HG03175 (cell line): ENCODE measurements around the gene TAF4B.
"Not testable (repeated sequence)": the region's sequence is repeated elsewhere in the genome, so short reads cannot be mapped to it uniquely, and the experiment has no call there.

ENCODE experiments used
- ATAC-seq: cut with Tn5 transposase; IDR thresholded peaks from one replicate; pipeline ENCODE4 v1.9.1; 2021; ENCODE audit warnings: mild to moderate bottlenecking, moderate library complexity; ENCODE audit not compliant: unreplicated experiment

The TAF4B gene

GRCh38 chr18:26226229-26227050, at the start of gene TAF4B:
Gene TAF4B (plus strand): TSS chr18:26226445. CDS start chr18:26226934, 489 bp downstream.
- ATAC-seq: peak; percentile 86

GRCh38 chr18:26181343-26181826, 44.9 kb upstream of the TAF4B start:
- ATAC-seq: no peak

GRCh38 chr18:26183395-26184112, 42.7 kb upstream of the TAF4B start:
- no peak for ATAC-seq

GRCh38 chr18:26185267-26185666, 41.0 kb upstream of the TAF4B start:
- no peak for ATAC-seq

DNA sequence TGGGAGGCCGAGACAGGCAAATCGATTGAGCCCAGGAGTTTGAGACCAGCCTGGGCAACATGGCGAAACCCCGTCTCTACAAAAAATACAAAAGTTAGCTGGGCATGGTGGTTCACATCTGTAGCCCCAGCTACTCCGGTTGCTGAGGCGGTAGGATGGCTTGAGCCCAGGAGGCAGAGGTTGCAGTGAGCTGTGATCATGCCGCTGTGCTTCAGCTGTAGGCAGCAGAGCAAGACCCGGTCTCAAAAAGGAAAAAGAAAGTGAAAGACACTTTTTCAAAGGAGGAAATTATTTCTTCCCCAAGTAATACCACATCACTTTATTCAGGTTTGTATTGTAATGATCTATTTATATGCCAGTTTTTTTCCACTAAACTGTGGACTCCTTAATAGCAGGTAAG, 35.7 kb upstream of the TAF4B start:
- peak; percentile 87 for ATAC-seq

DNA sequence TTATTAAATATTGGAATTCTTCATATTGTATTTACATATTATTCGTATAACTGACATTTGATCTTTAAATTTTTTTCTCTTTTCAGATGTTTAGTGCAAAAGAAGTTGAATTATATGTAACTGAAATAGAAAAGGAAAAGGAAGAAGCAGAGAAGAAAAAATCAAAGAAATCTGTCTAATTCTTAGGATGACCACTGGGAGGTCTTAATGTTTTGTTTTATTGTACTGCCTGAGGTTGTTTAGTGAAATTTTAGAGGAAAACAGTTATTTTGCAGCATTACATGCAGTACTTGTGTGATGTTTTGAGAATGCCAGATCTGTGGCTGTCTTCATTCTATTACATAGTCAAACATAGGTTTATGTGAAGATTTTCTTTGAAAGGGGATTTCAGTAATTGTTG, 34.0 kb upstream of the TAF4B start:
- no peak for ATAC-seq

DNA sequence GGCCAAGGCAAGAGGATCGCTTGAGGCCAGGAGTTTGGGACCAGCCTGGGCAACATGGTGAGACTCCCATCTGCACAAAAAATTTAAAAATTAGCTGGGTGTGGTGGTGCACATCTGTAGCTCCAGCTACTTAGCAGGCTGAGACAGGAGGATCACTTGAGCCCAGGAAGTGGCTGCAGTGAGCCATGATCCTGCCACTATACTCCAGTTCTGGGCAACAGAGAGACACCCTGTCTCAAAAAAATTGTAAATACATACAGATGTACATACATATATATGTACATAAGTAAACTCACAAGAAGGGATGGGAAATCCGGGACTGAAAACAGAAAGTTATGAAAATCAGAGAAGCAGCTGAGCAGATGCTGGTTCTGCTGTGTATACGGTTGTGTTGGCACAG, 29.6 kb upstream of the TAF4B start:
- no peak for ATAC-seq

GRCh38 chr18:26202001-26202400, 24.2 kb upstream of the TAF4B start:
- not testable (repeated sequence) for ATAC-seq

DNA sequence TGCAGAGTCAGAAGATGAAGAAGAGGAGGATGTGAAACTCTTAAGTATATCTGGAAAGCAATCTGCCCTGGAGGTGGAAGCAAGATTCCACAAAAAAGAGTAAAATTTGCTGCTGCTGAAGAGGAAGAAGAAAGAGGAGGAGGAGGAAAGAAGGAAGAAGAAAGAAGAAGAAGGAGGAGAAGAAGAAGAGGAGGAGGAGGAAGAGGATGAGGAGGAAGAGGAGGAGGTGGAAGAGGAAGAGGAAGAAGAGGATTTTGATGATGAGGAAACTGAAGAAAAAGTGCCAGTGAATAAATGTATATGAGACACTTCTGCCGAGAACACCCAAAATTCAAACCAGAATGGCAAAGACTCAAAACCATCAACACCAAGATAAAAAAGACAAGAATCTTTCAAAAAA, 20.9 kb upstream of the TAF4B start:
- ATAC-seq: no peak

DNA sequence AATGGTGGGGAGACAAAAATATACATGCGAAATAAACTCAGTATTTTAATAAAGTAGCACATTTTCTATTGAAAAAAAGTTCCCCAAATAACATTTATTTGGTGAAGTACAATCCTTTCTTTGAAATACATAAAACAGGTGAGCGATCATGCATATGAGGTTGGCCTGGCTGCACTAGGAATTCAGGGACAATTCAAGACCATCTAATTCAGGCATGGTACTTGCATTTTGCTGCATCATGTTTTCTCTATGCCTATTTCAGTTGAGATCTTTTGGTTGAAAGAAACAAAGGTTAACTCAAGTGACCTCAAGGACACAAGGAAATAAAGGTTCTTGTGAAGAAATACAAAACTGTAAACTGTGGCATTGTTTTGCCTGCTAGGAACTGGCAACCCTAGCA, 19.8 kb upstream of the TAF4B start:
- ATAC-seq: no peak

- ATAC-seq: no peak
Measured at GRCh38 chr18:26207937-26208336, 18.3 kb upstream of the TAF4B start.

DNA sequence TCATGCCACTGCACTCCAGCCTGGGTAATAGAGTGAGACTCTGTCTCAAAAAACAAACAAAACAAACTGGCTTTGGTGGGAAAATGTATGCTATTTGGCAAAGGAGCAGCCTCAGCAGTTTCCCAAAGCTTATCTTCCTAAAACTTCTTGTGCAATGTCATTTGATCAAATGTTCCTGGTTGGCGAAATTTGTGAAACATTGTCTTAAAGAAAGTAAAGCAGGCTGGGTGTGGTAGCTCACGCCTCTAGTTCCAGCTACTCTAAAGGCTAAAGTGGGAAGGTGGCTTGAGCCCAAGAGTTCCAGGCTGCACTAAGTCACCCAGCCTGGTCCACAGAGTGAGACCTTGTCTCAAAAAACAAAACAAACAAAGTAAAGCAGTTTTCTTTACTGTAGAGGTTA, 17.3 kb upstream of the TAF4B start:
- no peak for ATAC-seq

DNA sequence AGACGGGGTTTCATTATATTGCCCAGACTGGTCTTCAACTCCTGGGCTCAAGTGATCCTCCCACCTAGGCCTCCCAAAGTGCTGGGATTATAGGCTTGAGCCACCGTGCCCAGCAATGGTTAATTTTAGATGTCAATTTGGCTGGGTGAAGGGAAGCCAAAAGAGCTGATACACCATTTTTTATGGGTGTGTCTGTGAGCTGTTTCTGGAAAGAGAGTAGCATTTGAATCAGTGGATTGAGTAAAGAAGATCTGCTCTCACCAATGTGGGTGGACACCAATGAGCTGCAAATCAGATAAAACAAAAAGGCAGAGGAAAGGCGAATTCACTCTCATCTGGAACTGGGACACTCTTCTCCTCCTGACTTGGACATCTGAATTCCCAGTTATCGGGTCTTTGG, 16.1 kb upstream of the TAF4B start:
- ATAC-seq: no peak

DNA sequence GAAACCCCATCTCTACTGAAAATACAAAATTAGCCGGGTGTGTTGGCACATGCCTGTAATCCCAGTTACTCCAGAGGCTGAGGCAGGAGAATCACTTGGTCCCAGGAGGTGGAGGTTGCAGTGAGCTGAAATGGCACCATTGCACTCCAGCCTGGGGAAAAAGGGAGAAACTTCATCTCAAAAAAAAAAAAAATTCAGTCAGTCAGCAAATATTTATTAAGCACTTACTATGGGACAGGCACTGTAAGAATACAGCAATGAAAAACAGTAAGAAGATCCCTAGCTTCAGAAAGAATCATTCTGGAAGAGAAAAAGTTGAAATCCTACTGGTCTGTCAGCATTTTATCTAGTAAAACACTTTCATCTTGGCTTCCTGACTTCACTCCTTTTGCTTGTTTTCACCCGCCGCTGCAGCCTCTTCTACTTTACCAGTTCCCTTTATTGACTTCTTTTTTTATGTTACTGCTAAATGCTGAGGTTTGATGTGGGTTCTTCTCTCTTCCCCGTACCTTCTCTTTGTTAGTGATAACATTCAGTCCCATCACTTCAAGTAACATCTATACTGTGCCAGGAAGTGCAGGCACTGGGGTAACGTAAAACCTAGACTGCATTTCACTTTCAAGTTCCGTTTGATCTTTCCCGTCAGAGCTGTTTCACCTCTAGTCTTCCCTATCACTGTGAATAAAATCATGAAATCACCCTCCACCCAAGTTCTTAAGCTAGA, 10.8 kb upstream of the TAF4B start:
- peak; percentile 95 for ATAC-seq

DNA sequence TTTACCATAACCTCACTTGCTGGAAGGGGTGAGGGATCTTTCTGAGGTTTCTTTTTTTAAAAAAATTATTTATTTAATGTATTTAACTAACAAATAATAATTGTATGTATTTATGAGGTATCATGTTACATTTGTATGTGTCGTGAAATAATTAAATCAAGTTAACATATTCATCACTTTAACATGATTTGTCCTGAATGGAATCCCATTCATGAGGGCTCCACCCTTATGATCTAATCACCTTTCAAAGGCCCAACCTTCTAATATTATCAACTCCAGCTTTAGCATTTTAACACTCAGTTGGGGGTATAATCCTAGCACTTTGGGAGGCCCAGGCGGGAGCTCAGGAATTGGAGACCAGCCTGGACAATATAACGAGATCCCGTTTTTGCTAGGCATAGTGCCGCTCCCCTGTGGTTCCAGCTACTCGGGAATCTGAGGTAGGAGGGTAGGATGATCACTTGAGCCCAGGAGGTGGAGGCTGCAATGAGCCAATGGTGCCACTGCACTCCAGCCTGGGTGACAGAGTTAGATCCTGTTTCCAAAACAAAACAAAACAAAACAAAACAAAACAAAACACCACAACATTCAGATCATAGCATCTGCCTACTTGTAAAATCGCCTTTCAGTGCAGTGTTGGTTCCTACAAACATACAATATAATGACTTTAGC, 1.1 kb upstream of the TAF4B start:
- no peak for ATAC-seq

GRCh38 chr18:26225915-26226228, 373 bp upstream of the TAF4B start:
- no peak for ATAC-seq

- no peak for ATAC-seq
Measured at GRCh38 chr18:26227051-26227670, 916 bp downstream of the TAF4B start.

- no peak for ATAC-seq
Measured at GRCh38 chr18:26228562-26229260, 2.5 kb downstream of the TAF4B start.

- ATAC-seq: no peak
Measured at GRCh38 chr18:26230497-26230896, 4.3 kb downstream of the TAF4B start.

DNA sequence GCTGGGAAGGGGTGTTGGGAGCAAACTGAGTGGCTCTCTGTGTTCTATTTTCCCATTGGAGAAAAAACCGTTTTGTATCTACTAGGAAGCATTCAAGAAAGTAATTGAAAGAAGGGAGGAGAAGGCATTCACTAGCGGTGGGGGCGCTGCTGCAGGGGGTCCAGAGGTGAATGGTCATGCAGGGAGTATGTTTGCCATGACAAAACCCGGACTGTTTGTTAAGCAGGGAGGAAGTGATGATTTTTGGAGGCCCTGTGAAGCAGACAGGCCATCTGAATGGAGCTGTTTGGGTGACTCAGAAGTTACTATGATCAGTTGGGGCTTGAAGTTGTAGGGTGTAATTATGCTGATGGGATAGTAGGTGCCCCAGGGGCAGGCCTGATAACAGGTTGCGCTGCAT, 7.0 kb downstream of the TAF4B start:
- ATAC-seq: no peak
